Upper lobe of right lung (tissue), 1 donor: ENCODE data around the gene MAN1A2. TPM values are rescaled to one million over a fixed set of nuclear protein-coding genes. Genes with fewer than 3 reads are reported as not detected.

ENCODE experiments used
- ATAC-seq: fragments of 200-7000 bp; cut with Tn5 transposase; one replicate; pipeline ENCODE4 v1.9.1; 2020; ENCODE audit warnings: mild to moderate bottlenecking, moderate library complexity
- DNase-seq: peaks from one replicate; pipeline ENCODE4 v3.0.0-alpha.2; 2020
- H3K27ac ChIP-seq: fragments of 200-600 bp; one replicate; pipeline ENCODE4 v1.8.0; 2022
- H3K27me3 ChIP-seq: fragments of 200-600 bp; one replicate; pipeline ENCODE4 v1.8.0; 2022; ENCODE audit warnings: mild to moderate bottlenecking
- H3K36me3 ChIP-seq: fragments of 200-600 bp; one replicate; pipeline ENCODE4 v1.8.0; 2022
- H3K4me1 ChIP-seq: fragments of 200-600 bp; one replicate; pipeline ENCODE4 v1.8.0; 2022
- H3K4me3 ChIP-seq: fragments of 200-600 bp; one replicate; pipeline ENCODE4 v1.8.0; 2022; ENCODE audit warnings: mild to moderate bottlenecking
- H3K9me3 ChIP-seq: fragments of 200-600 bp; one replicate; pipeline ENCODE4 v1.8.0; 2022
- intact Hi-C: fragments of 100-400 bp; cut with DNase I; formaldehyde crosslinking; loops from one replicate; pipeline ENCODE4 v1.11.0; 2022
- total RNA-seq: library from RNA; stranded (reverse); fragmentation: NEBNext Ultra II Directional; extraction: Animal tissue kit (Norgen Biotek cat#: 25700); gene quantifications from one replicate; pipeline ENCODE4 v1.2.1, GENCODE V29; 2021
- TF ChIP-seq, protein P1 (sequence below): fragments of 200-600 bp; IDR thresholded peaks from one replicate; pipeline ENCODE4 v1.8.0; 2022; ENCODE audit warnings: antibody characterized with exemption
- donor health status: DM: no; HTN: yes; CAD: no; lungs with severe emphysema.

MAN1A2 gene
- total RNA-seq, 1 donor from 2014 or later: 40.3 TPM

DNA sequence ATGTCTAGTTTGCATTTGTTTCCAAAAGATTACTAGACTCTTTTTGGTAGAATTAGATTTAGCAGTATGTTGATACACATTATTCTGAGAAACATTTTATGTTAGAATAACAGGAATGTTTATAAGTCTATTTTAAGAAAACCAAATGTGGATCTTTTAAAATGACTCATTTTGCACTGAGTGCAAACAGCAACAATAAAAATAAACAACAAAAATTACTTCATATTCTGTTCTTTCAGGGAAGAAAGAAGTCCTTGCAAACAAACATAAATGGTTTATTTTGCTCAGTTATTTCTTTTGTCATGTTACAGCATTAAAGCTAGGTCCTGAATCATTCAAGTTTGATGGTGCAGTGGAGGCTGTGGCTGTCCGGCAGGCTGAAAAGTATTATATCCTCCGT lies 131.8 kb downstream of the MAN1A2 start:
- H3K27ac ChIP-seq: no peak overlapping the region
- H3K4me1 ChIP-seq: no peaks in the 10 kb centered on the region
- peaks cover 12% of the 10 kb centered on the region for H3K36me3 ChIP-seq
- DNase-seq (no peak), ATAC-seq (no peak)
- H3K27me3 ChIP-seq: no peaks in the 10 kb centered on the region
- TF ChIP-seq, protein P1, sequence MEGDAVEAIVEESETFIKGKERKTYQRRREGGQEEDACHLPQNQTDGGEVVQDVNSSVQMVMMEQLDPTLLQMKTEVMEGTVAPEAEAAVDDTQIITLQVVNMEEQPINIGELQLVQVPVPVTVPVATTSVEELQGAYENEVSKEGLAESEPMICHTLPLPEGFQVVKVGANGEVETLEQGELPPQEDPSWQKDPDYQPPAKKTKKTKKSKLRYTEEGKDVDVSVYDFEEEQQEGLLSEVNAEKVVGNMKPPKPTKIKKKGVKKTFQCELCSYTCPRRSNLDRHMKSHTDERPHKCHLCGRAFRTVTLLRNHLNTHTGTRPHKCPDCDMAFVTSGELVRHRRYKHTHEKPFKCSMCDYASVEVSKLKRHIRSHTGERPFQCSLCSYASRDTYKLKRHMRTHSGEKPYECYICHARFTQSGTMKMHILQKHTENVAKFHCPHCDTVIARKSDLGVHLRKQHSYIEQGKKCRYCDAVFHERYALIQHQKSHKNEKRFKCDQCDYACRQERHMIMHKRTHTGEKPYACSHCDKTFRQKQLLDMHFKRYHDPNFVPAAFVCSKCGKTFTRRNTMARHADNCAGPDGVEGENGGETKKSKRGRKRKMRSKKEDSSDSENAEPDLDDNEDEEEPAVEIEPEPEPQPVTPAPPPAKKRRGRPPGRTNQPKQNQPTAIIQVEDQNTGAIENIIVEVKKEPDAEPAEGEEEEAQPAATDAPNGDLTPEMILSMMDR: no peak
- intact Hi-C loops: no loop called here
- H3K9me3 ChIP-seq: no peaks in the 10 kb centered on the region
- no peak overlapping the region for H3K4me3 ChIP-seq

DNA sequence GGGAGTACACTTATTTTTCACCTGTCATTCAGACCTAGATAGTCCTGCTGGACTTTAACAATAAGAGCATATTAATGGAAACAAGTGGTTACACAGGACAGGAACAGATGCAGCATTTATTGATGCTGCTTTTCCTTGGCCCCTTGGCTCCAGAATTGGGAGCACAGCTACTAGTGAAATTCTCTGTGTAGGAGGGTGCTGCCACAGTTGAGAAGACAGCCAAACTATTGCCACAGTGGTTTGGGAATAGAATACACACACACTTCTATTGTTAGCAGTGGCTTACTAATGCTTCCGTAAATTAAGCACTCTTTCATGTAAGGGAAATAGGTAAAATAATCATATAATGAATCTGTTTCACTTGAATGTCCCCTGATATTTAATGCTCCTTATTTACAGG lies 133.3 kb downstream of the MAN1A2 start:
- Histone ChIP-seq H3K4me1 (no peaks in the 10 kb centered on the region), H3K27me3 (no peaks in the 10 kb centered on the region), H3K36me3 (peaks cover 7% of the 10 kb centered on the region), H3K9me3 (no peaks in the 10 kb centered on the region), H3K4me3 (no peak overlapping the region), H3K27ac (no peak overlapping the region)
- DNase-seq (no peak), ATAC-seq (no peak)
- intact Hi-C loops: no loop called here
- TF ChIP-seq, protein P1: no peak

- ATAC-seq: no peak
- no peak for DNase-seq
- Histone ChIP-seq H3K36me3 (peaks cover 9% of the 10 kb centered on the region), H3K27me3 (no peaks in the 10 kb centered on the region), H3K4me1 (no peaks in the 10 kb centered on the region), H3K27ac (no peak overlapping the region), H3K4me3 (no peak overlapping the region), H3K9me3 (no peaks in the 10 kb centered on the region)
- TF ChIP-seq, protein P1: no peak
- intact Hi-C loops: no loop called here
These were observed 134.0 kb downstream of the MAN1A2 start for GRCh38 chr1:117501281-117501680.

DNA sequence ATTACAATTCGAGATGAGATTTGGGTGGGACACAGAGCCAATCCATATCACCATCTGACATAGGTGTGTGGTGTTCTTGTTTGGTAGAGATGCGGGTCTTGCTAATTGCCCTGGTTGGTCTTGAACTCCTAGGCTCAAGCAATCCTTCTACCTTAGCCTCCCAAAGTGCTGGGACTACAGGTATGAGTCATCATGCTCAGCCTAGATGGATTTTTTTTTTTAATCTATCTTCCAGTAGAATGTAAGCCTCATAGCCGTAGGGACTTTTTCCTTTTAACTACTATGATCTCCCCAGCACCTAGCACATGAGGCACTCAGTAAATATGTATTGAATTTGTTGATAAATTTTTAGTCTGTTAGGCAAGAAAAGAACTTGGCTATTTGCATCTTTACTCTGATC lies 144.0 kb downstream of the MAN1A2 start:
- TF ChIP-seq, protein P1: no peak
- DNase-seq (no peak), ATAC-seq (no peak)
- intact Hi-C loops: loop anchor here (5.0 to 10.0 kb wide), 2 partner anchors 166 to 244 kb away; no protein-coding TSS in a partner anchor
- Histone ChIP-seq H3K4me1 (no peaks in the 10 kb centered on the region), H3K27me3 (no peaks in the 10 kb centered on the region), H3K36me3 (peaks cover 18% of the 10 kb centered on the region), H3K27ac (no peak overlapping the region), H3K4me3 (no peak overlapping the region), H3K9me3 (no peaks in the 10 kb centered on the region)

- DNase-seq (no peak), ATAC-seq (no peak)
- Histone ChIP-seq H3K27ac (no peak overlapping the region), H3K27me3 (no peaks in the 10 kb centered on the region), H3K9me3 (no peaks in the 10 kb centered on the region), H3K36me3 (peaks cover 4% of the 10 kb centered on the region), H3K4me1 (no peaks in the 10 kb centered on the region), H3K4me3 (no peak overlapping the region)
- intact Hi-C loops: loop anchor here (5.0 to 10.0 kb wide), 2 partner anchors 164 to 242 kb away; no protein-coding TSS in a partner anchor
- TF ChIP-seq, protein P1: peak; percentile 49
These were observed 145.6 kb downstream of the MAN1A2 start for GRCh38 chr1:117512728-117513321.

GRCh38 chr1:117523111-117523510 lies 155.9 kb downstream of the MAN1A2 start:
- intact Hi-C loops: no loop called here
- Histone ChIP-seq H3K27me3 (no peaks in the 10 kb centered on the region), H3K4me3 (no peak overlapping the region), H3K9me3 (no peaks in the 10 kb centered on the region), H3K36me3 (no peaks in the 10 kb centered on the region), H3K4me1 (no peaks in the 10 kb centered on the region), H3K27ac (no peak overlapping the region)
- DNase-seq (no peak), ATAC-seq (no peak)
- TF ChIP-seq, protein P1: no peak
